Hepatocyte (in vitro differentiated cells): Measurements from ENCODE around the gene ZNF274. TPM values are rescaled to one million over a fixed set of nuclear protein-coding genes. Genes with fewer than 3 reads are reported as not detected.

Source experiments
- DNase-seq: peaks from one replicate; pipeline ENCODE4 v3.0.0-alpha.2; 2016; ENCODE audit warnings: low spot score
- H2AFZ ChIP-seq: fragments of 200-600 bp; sonication (generic); 2 replicates; pipeline ENCODE4 v1.6.0; 2016; ENCODE audit warnings: antibody characterized with exemption, mild to moderate bottlenecking
- H3K27ac ChIP-seq: fragments of 200-600 bp; sonication (generic); 2 replicates; pipeline ENCODE4 v1.5.1; 2016; ENCODE audit warnings: mild to moderate bottlenecking
- H3K27me3 ChIP-seq: fragments of 200-600 bp; sonication (generic); 2 replicates; pipeline ENCODE4 v1.6.1; 2016
- H3K36me3 ChIP-seq: fragments of 200-600 bp; sonication (generic); replicated peaks from 2 replicates; pipeline ENCODE4 v1.5.1; 2016; ENCODE audit warnings: low read depth; ENCODE audit not compliant: insufficient read depth
- H3K4me1 ChIP-seq: fragments of 200-600 bp; sonication (generic); 2 replicates; pipeline ENCODE4 v1.5.1; 2016; ENCODE audit warnings: mild to moderate bottlenecking, moderate library complexity; ENCODE audit not compliant: insufficient read depth
- H3K4me2 ChIP-seq: fragments of 200-600 bp; sonication (generic); 2 replicates; pipeline ENCODE4 v1.6.0; 2016
- H3K4me3 ChIP-seq: fragments of 200-600 bp; sonication (generic); 2 replicates; pipeline ENCODE4 v1.5.1; 2016; ENCODE audit warnings: mild to moderate bottlenecking
- H3K79me2 ChIP-seq: fragments of 200-600 bp; sonication (generic); 2 replicates; pipeline ENCODE4 v1.6.0; 2017; ENCODE audit warnings: mild to moderate bottlenecking
- H3K9me2 ChIP-seq: fragments of 200-600 bp; sonication (generic); replicated peaks from 2 replicates; pipeline ENCODE4 v1.6.0; 2017; ENCODE audit warnings: mild to moderate bottlenecking; ENCODE audit not compliant: insufficient read depth
- H3K9me3 ChIP-seq: fragments of 200-600 bp; sonication (generic); 2 replicates; pipeline ENCODE4 v1.5.1; 2016; ENCODE audit warnings: low read depth, mild to moderate bottlenecking
- H4K20me1 ChIP-seq: fragments of 200-600 bp; sonication (generic); 2 replicates; pipeline ENCODE4 v1.6.0; 2016; ENCODE audit warnings: mild to moderate bottlenecking; ENCODE audit not compliant: insufficient read depth, poor library complexity, severe bottlenecking
- EZH2 ChIP-seq: fragments of 200-600 bp; sonication (generic); IDR thresholded peaks from 2 replicates; pipeline ENCODE4 v1.6.1; 2016; ENCODE audit warnings: antibody characterized with exemption, mild to moderate bottlenecking, borderline replicate concordance
- EZH2phosphoT487 ChIP-seq: fragments of 200-600 bp; sonication (generic); IDR thresholded peaks from one replicate; pipeline ENCODE4 v1.6.1; 2018; ENCODE audit warnings: antibody characterized with exemption, mild to moderate bottlenecking, low read depth, moderate library complexity; ENCODE audit not compliant: unreplicated experiment, severe bottlenecking
- whole genome bisulfite sequencing: methylation state at CpG from one replicate; pipeline ENCODE4 v1.1.6; 2016; ENCODE audit warnings: low lambda C conversion rate; ENCODE audit errors: missing lambda C conversion rate; 5-methylcytosine and 5-hydroxymethylcytosine counted together
- polyA plus RNA-seq: library from polyadenylated mRNA; unstranded; fragments of >200 nt; fragmentation: Nextera tagmentation; extraction: Ambion mirVana; gene quantifications from 2 replicates; pipeline ENCODE4 v1.2.1, GENCODE V29; 2016
- total RNA-seq: library from RNA; depleted of rRNA; stranded (reverse); fragments of >200 nt; gene quantifications from 2 replicates; pipeline ENCODE4 v1.2.3, GENCODE V29; 2014
- TF ChIP-seq, protein P1 (sequence below): fragments of 200-600 bp; sonication (generic); IDR thresholded peaks from 2 replicates; pipeline ENCODE4 v1.5.1; 2016; ENCODE audit warnings: antibody characterized with exemption, mild to moderate bottlenecking; ENCODE audit not compliant: poor library complexity

ZNF274 gene
- total and polyA plus RNA-seq, 2 experiments from 2014 or later: 28.1 to 30.8 TPM

DNA sequence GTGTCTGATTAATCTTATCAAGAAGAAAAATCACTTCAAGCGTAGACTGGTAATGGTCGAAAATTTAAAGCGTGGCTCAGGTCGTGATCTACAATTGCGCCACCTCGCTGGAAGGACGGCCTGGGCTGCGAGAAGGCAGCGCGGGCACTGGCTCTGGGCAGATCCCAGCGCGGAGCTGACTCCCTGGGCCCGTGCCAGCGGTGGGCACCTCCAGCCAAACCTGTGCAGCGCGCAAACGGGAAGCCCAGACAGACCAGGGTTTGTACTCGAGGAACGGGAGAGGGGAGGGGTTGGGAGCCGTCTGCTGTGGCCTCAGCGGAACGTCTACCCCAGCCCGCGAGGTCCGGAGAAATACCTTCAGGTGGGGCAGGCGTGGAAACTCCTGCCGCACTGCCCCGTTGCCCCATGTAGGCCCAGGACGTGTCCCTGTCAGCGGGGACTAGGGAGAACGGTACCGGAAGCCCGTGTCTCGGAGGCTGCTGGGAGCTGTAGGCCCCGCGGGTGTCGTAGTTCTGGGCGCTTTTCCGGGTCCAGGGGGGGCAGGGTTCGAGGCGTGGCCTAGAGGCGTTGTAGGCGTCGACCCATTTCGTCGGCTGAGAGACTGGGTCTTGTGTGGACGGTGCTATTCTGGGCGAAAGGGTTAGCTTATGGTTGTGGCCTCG is 21.1 kb downstream of the ZNF274 start:
- Histone ChIP-seq H3K9me3 (peaks cover 73% of the 10 kb centered on the region), H3K9me2 (no peaks in the 10 kb centered on the region), H3K4me1 (no peaks in the 10 kb centered on the region), H3K4me2 (no peak overlapping the region), H3K79me2 (peaks cover 2% of the 10 kb centered on the region), H2AFZ (no peak overlapping the region), H3K27ac (no peak overlapping the region), H3K4me3 (no peak overlapping the region), H3K36me3 (peaks cover 22% of the 10 kb centered on the region), H3K27me3 (no peaks in the 10 kb centered on the region), H4K20me1 (no peaks in the 10 kb centered on the region)
- 99% methylated on average over 46 of the region's 49 CpGs for whole genome bisulfite sequencing
- TF ChIP-seq EZH2: no peak
- TF ChIP-seq EZH2phosphoT487: no peak
- TF ChIP-seq, protein P1, sequence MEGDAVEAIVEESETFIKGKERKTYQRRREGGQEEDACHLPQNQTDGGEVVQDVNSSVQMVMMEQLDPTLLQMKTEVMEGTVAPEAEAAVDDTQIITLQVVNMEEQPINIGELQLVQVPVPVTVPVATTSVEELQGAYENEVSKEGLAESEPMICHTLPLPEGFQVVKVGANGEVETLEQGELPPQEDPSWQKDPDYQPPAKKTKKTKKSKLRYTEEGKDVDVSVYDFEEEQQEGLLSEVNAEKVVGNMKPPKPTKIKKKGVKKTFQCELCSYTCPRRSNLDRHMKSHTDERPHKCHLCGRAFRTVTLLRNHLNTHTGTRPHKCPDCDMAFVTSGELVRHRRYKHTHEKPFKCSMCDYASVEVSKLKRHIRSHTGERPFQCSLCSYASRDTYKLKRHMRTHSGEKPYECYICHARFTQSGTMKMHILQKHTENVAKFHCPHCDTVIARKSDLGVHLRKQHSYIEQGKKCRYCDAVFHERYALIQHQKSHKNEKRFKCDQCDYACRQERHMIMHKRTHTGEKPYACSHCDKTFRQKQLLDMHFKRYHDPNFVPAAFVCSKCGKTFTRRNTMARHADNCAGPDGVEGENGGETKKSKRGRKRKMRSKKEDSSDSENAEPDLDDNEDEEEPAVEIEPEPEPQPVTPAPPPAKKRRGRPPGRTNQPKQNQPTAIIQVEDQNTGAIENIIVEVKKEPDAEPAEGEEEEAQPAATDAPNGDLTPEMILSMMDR: no peak
- no peak for DNase-seq

DNA sequence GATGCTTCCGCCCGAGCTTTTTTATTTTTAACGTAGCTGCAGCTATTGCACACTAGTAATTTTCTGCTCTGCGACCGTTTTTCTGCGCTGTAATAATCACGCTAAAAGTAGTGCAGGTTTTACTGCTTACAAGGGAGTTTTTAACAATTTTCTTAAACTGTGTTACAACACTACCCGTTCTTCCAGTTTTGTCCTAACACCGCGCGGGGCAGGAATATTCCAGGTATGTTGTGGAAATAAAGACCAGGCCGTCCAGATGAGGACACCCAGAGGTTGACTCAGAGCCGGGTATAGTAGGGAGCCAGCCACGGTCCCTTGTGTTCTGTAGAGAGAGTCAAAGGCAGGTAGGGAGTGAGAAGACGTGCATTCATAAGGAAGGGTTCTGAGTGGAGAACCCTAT is 21.7 kb downstream of the ZNF274 start:
- H2AFZ ChIP-seq: no peak overlapping the region
- peaks cover 2% of the 10 kb centered on the region for H3K79me2 ChIP-seq
- TF ChIP-seq EZH2 (no peak), EZH2phosphoT487 (no peak)
- TF ChIP-seq, protein P1: no peak
- H4K20me1 ChIP-seq: no peaks in the 10 kb centered on the region
- WGBS: over 99% methylated on average over 15 of the region's 15 CpGs
- DNase-seq: no peak
- H3K27me3 ChIP-seq: no peaks in the 10 kb centered on the region
- H3K36me3 ChIP-seq: peaks cover 17% of the 10 kb centered on the region
- H3K4me2 ChIP-seq: no peak overlapping the region
- no peaks in the 10 kb centered on the region for H3K4me1 ChIP-seq
- H3K4me3 ChIP-seq: no peak overlapping the region
- H3K9me2 ChIP-seq: no peaks in the 10 kb centered on the region
- peaks cover 69% of the 10 kb centered on the region for H3K9me3 ChIP-seq
- no peak overlapping the region for H3K27ac ChIP-seq

DNA sequence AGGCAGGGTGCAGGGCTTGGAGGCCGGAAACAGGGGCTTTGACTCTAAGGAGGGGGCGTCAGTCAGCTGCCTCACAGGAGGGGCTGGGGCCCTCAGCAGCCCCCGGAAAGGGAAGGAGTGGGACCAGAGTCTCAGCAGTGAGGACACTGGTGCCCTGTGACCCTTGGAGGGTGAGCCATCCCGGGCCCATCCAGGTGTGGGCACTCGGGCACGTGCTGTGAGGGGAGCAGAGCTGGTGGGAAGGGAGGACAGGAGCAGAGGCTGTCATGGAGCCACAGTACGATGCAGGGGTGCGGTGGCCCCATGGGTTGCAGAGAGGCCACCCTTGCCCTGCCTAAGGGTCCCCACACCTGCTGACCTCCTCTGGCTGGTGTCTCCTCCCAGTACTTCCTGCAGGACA is 26.7 kb downstream of the ZNF274 start:
- no peaks in the 10 kb centered on the region for H3K79me2 ChIP-seq
- no peak overlapping the region for H2AFZ ChIP-seq
- H3K36me3 ChIP-seq: peaks cover 35% of the 10 kb centered on the region
- H3K27me3 ChIP-seq: no peaks in the 10 kb centered on the region
- DNase-seq: no peak
- H3K4me1 ChIP-seq: no peaks in the 10 kb centered on the region
- H3K27ac ChIP-seq: no peak overlapping the region
- H3K4me3 ChIP-seq: no peak overlapping the region
- H3K4me2 ChIP-seq: no peak overlapping the region
- no peaks in the 10 kb centered on the region for H4K20me1 ChIP-seq
- TF ChIP-seq EZH2phosphoT487 (no peak), EZH2 (no peak)
- TF ChIP-seq, protein P1: no peak
- peaks cover 75% of the 10 kb centered on the region for H3K9me3 ChIP-seq
- no peaks in the 10 kb centered on the region for H3K9me2 ChIP-seq
- WGBS: over 99% methylated on average over 8 of the region's 8 CpGs
